SU-DHL-6 (cell line): Measurements from ENCODE around the gene EML6.

ENCODE experiments used
- H2AFZ ChIP-seq: fragments of 200-600 bp; sonication (generic); 2 replicates; pipeline ENCODE4 v1.6.1; 2014; ENCODE audit warnings: low read depth, mild to moderate bottlenecking, moderate library complexity, mixed read lengths, antibody characterized with exemption, low read length; ENCODE audit not compliant: severe bottlenecking
- H3F3A ChIP-seq: fragments of 200-600 bp; shearing (Covaris generic); 2 replicates; pipeline ENCODE4 v1.6.0; 2016; ENCODE audit warnings: antibody characterized with exemption, mild to moderate bottlenecking; ENCODE audit not compliant: insufficient read depth
- H3K27ac ChIP-seq: fragments of 200-600 bp; sonication (generic); 2 replicates; pipeline ENCODE4 v1.5.1; 2016; ENCODE audit warnings: low read depth, mild to moderate bottlenecking, low read length, moderate library complexity, mixed read lengths
- H3K27me3 ChIP-seq: fragments of 200-600 bp; sonication (generic), shearing (Covaris generic); 2 replicates; pipeline ENCODE4 v1.6.0; 2014; ENCODE audit warnings: mild to moderate bottlenecking, low read length
- H3K36me3 ChIP-seq: fragments of 200-600 bp; sonication (generic); 2 replicates; pipeline ENCODE4 v1.6.1; 2014; ENCODE audit warnings: mild to moderate bottlenecking, low read length, mixed read lengths
- H3K4me2 ChIP-seq: fragments of 300-600, 200-600 bp; shearing (Covaris generic), sonication (generic); 2 replicates; pipeline ENCODE4 v1.6.0; 2014; ENCODE audit warnings: low read length, low read depth, mild to moderate bottlenecking; ENCODE audit not compliant: poor library complexity, severe bottlenecking
- H3K4me3 ChIP-seq: fragments of 200-600 bp; sonication (generic); 2 replicates; pipeline ENCODE4 v1.5.1; 2014; ENCODE audit warnings: antibody characterized with exemption, low read length, mild to moderate bottlenecking, mixed read lengths; ENCODE audit not compliant: insufficient read depth, poor library complexity, severe bottlenecking
- H3K79me2 ChIP-seq: fragments of 200-600 bp; sonication (generic); 2 replicates; pipeline ENCODE4 v1.6.1; 2014; ENCODE audit warnings: mild to moderate bottlenecking, low read length, moderate library complexity; ENCODE audit not compliant: insufficient read depth
- H3K9ac ChIP-seq: fragments of 200-600 bp; sonication (generic); 2 replicates; pipeline ENCODE4 v1.7.0; 2014; ENCODE audit warnings: mild to moderate bottlenecking, low read length
- H3K9me2 ChIP-seq: fragments of 200-600 bp; sonication (generic); replicated peaks from 2 replicates; pipeline ENCODE4 v1.6.1; 2014; ENCODE audit warnings: low read length; ENCODE audit not compliant: insufficient read depth
- H3K9me3 ChIP-seq: fragments of 200-600 bp; sonication (generic); 2 replicates; pipeline ENCODE4 v1.6.1; 2014; ENCODE audit warnings: low read length, mixed read lengths; ENCODE audit not compliant: insufficient read depth
- H4K20me1 ChIP-seq: fragments of 200-600 bp; sonication (generic); 2 replicates; pipeline ENCODE4 v1.6.1; 2014; ENCODE audit warnings: low read depth, mild to moderate bottlenecking, antibody characterized with exemption, low read length, moderate library complexity, mixed read lengths
- CTCF ChIP-seq: fragments of 200-600 bp; sonication (generic); IDR thresholded peaks from one replicate; pipeline ENCODE4 v1.5.1; 2017; ENCODE audit warnings: antibody characterized with exemption, mild to moderate bottlenecking, low read length, moderate library complexity; ENCODE audit not compliant: insufficient read depth, poor library complexity, severe bottlenecking
- EZH2phosphoT487 ChIP-seq: fragments of 200-600 bp; sonication (generic), shearing (Covaris generic); conservative IDR thresholded peaks from 2 replicates; pipeline ENCODE4 v1.6.1; 2018; ENCODE audit warnings: mild to moderate bottlenecking, antibody characterized with exemption, low read length, moderate library complexity, mixed read lengths

The EML6 gene

GRCh38 chr2:54958717-54959371, 235.4 kb downstream of the EML6 start:
- H3K27ac ChIP-seq, result no peak overlapping the region
- no peaks in the 10 kb centered on the region for H3K36me3 ChIP-seq
- TF ChIP-seq CTCF (no peak), EZH2phosphoT487 (no peak)
- H3F3A ChIP-seq, result no peaks in the 10 kb centered on the region
- H3K4me3 ChIP-seq, result no peak overlapping the region
- H3K79me2 ChIP-seq, result no peaks in the 10 kb centered on the region
- H3K9me2 ChIP-seq, result no peaks in the 10 kb centered on the region
- H4K20me1 ChIP-seq, result no peaks in the 10 kb centered on the region
- H3K4me2 ChIP-seq, result no peak overlapping the region
- no peak overlapping the region for H2AFZ ChIP-seq
- no peaks in the 10 kb centered on the region for H3K9me3 ChIP-seq
- no peaks in the 10 kb centered on the region for H3K27me3 ChIP-seq
- H3K9ac ChIP-seq, result no peak overlapping the region

DNA sequence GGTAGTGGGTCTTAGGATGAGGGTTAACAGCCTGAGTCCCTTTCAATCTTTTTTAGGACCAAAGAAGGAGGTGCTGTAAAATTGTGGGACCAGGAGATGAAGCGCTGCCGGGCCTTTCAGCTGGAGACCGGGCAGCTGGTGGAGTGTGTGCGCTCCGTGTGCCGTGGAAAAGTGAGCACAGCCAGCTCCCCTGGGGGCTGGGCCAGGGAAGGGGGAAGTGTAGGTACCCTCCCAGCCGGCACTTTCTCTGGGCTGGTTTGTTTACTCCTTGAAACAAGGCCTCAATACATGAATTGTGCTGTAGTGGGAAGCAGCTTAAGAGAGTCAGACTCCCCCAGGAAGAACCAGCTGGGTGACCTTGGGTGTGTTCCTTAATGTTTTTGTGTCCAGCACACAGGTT, 236.7 kb downstream of the EML6 start:
- Histone ChIP-seq H3K27me3 (no peaks in the 10 kb centered on the region), H3K27ac (no peak overlapping the region), H2AFZ (no peak overlapping the region), H3K9ac (no peak overlapping the region), H3K4me3 (no peak overlapping the region), H3F3A (no peaks in the 10 kb centered on the region), H3K4me2 (no peak overlapping the region), H4K20me1 (no peaks in the 10 kb centered on the region), H3K36me3 (no peaks in the 10 kb centered on the region), H3K79me2 (no peaks in the 10 kb centered on the region), H3K9me2 (no peaks in the 10 kb centered on the region), H3K9me3 (no peaks in the 10 kb centered on the region)
- TF ChIP-seq EZH2phosphoT487 (no peak), CTCF (no peak)

DNA sequence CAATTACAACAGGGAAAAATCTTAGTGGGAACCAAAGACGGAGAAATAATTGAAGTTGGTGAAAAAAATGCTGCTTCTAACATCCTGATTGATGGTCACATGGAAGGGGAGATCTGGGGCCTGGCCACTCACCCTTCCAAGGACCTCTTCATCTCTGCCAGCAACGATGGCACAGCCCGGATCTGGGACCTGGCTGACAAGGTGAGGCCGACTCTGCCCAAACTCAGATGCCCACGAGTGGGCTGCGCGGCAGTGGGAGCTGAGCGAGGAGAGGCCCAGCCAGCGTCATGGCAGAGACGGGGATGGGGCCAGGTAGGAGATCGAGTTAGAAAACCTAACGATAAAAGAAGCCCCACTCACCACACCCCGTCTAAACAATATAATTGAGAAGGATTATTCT, 239.0 kb downstream of the EML6 start:
- Histone ChIP-seq H3F3A (no peaks in the 10 kb centered on the region), H3K36me3 (no peaks in the 10 kb centered on the region), H4K20me1 (no peaks in the 10 kb centered on the region), H3K27ac (no peak overlapping the region), H3K79me2 (no peaks in the 10 kb centered on the region), H3K27me3 (no peaks in the 10 kb centered on the region), H3K4me2 (no peak overlapping the region), H3K9me2 (no peaks in the 10 kb centered on the region), H3K4me3 (no peak overlapping the region), H3K9me3 (no peaks in the 10 kb centered on the region), H2AFZ (no peak overlapping the region), H3K9ac (no peak overlapping the region)
- no peak for TF ChIP-seq CTCF
- no peak for TF ChIP-seq EZH2phosphoT487
